MM.1S (cell line): Measurements from ENCODE around the gene USP17L30.
"Not testable (repeated sequence)": the region's sequence is repeated elsewhere in the genome, so short reads cannot be mapped to it uniquely, and the experiment has no call there.

Experiments
- DNase-seq: peaks from one replicate; pipeline ENCODE4 v3.0.0-alpha.2; 2015
- H2AFZ ChIP-seq: fragments of 300-600 bp; sonication (generic); 2 replicates; pipeline ENCODE4 v1.6.0; 2016; ENCODE audit warnings: antibody characterized with exemption, low read length
- H3F3A ChIP-seq: fragments of 300-600 bp; sonication (generic); 2 replicates; pipeline ENCODE4 v1.6.1; 2016; ENCODE audit warnings: mild to moderate bottlenecking, antibody characterized with exemption, low read length, moderate library complexity, mixed read lengths; ENCODE audit not compliant: insufficient read depth
- H3K27ac ChIP-seq: fragments of 300-600 bp; sonication (generic); 2 replicates; pipeline ENCODE4 v1.5.1; 2016; ENCODE audit warnings: mild to moderate bottlenecking, low read length
- H3K27me3 ChIP-seq: fragments of 300-600 bp; sonication (generic); replicated peaks from 2 replicates; pipeline ENCODE4 v1.6.0; 2016; ENCODE audit warnings: low read length; ENCODE audit not compliant: insufficient read depth
- H3K36me3 ChIP-seq: fragments of 300-600 bp; sonication (generic); replicated peaks from 2 replicates; pipeline ENCODE4 v1.6.1; 2016; ENCODE audit warnings: mild to moderate bottlenecking, low read length, mixed read lengths; ENCODE audit not compliant: insufficient read depth
- H3K4me1 ChIP-seq: fragments of 300-600 bp; sonication (generic); 2 replicates; pipeline ENCODE4 v1.6.1; 2016; ENCODE audit warnings: low read length, mixed read lengths
- H3K4me2 ChIP-seq: fragments of 300-600 bp; sonication (generic); 2 replicates; pipeline ENCODE4 v1.6.0; 2016; ENCODE audit warnings: low read depth, low read length
- H3K4me3 ChIP-seq: fragments of 300-600 bp; sonication (generic); 2 replicates; pipeline ENCODE4 v1.5.1; 2016; ENCODE audit warnings: low read length, mixed read lengths
- H3K79me2 ChIP-seq: fragments of 300-600 bp; sonication (generic); 2 replicates; pipeline ENCODE4 v1.6.1; 2016; ENCODE audit warnings: mixed run types, low read length, mixed read lengths
- H3K9ac ChIP-seq: fragments of 300-600 bp; sonication (generic); 2 replicates; pipeline ENCODE4 v1.6.1; 2016; ENCODE audit warnings: low read length, mixed read lengths
- H3K9me2 ChIP-seq: fragments of 300-600 bp; sonication (generic); replicated peaks from 2 replicates; pipeline ENCODE4 v1.6.1; 2016; ENCODE audit warnings: mild to moderate bottlenecking, low read length, mixed read lengths; ENCODE audit not compliant: insufficient read depth
- H3K9me3 ChIP-seq: fragments of 300-600 bp; sonication (generic); replicated peaks from 2 replicates; pipeline ENCODE4 v1.6.1; 2016; ENCODE audit warnings: mild to moderate bottlenecking, low read length, mixed read lengths; ENCODE audit not compliant: insufficient read depth
- H4K20me1 ChIP-seq: fragments of 300-600 bp; sonication (generic); 2 replicates; pipeline ENCODE4 v1.6.1; 2016; ENCODE audit warnings: mild to moderate bottlenecking, low read length, moderate library complexity, mixed read lengths; ENCODE audit not compliant: insufficient read depth

The USP17L30 gene

GRCh38 chr4:9362829-9363228 lies at the start of gene USP17L30:
USP17L30 (plus strand) TSS chr4:9363129; CDS start chr4:9363129, 0 bp downstream.
- not testable (repeated sequence) for H3K9me2 ChIP-seq, H3K4me2 ChIP-seq, H3K4me3 ChIP-seq, H3K27ac ChIP-seq, H3K79me2 ChIP-seq, H3F3A ChIP-seq, H3K4me1 ChIP-seq, H4K20me1 ChIP-seq, DNase-seq, H3K36me3 ChIP-seq, H3K27me3 ChIP-seq, H3K9ac ChIP-seq, H2AFZ ChIP-seq, H3K9me3 ChIP-seq

- H3K9ac ChIP-seq, H3K4me1 ChIP-seq, DNase-seq, H3K79me2 ChIP-seq, H2AFZ ChIP-seq, H4K20me1 ChIP-seq, H3K9me3 ChIP-seq, H3K36me3 ChIP-seq, H3K4me2 ChIP-seq, H3K27me3 ChIP-seq, H3K27ac ChIP-seq, H3K4me3 ChIP-seq, H3F3A ChIP-seq, H3K9me2 ChIP-seq: not testable (repeated sequence)
Observed at GRCh38 chr4:9324191-9324590, 38.7 kb upstream of the USP17L30 start.

- not testable (repeated sequence) for H3F3A ChIP-seq, H3K4me1 ChIP-seq, H3K9me3 ChIP-seq, H3K27me3 ChIP-seq, H3K9ac ChIP-seq, H3K27ac ChIP-seq, H3K79me2 ChIP-seq, H4K20me1 ChIP-seq, H2AFZ ChIP-seq, H3K4me2 ChIP-seq, DNase-seq, H3K9me2 ChIP-seq, H3K4me3 ChIP-seq, H3K36me3 ChIP-seq
Observed at GRCh38 chr4:9324865-9325264, 38.1 kb upstream of the USP17L30 start, which contains the start of gene USP17L24. USP17L24 (plus strand) TSS chr4:9325165; CDS start chr4:9325165, 0 bp downstream.

- H3F3A ChIP-seq, H3K9ac ChIP-seq, H3K4me2 ChIP-seq, H2AFZ ChIP-seq, H4K20me1 ChIP-seq, H3K9me3 ChIP-seq, H3K79me2 ChIP-seq, H3K27ac ChIP-seq, DNase-seq, H3K9me2 ChIP-seq, H3K36me3 ChIP-seq, H3K4me3 ChIP-seq, H3K4me1 ChIP-seq, H3K27me3 ChIP-seq: not testable (repeated sequence)
Observed at GRCh38 chr4:9329611-9330010, 33.3 kb upstream of the USP17L30 start, which contains the start of gene USP17L25. USP17L25 (plus strand) TSS chr4:9329911; CDS start chr4:9329911, 0 bp downstream.

GRCh38 chr4:9334358-9334757 lies 28.6 kb upstream of the USP17L30 start, which contains the start of gene USP17L26:
USP17L26 (plus strand) TSS chr4:9334658; CDS start chr4:9334658, 0 bp downstream.
- H3K4me1 ChIP-seq, H3K9me3 ChIP-seq, DNase-seq, H3K9me2 ChIP-seq, H3K36me3 ChIP-seq, H4K20me1 ChIP-seq, H3K4me2 ChIP-seq, H3K79me2 ChIP-seq, H3K27ac ChIP-seq, H3K27me3 ChIP-seq, H3K9ac ChIP-seq, H3K4me3 ChIP-seq, H3F3A ChIP-seq, H2AFZ ChIP-seq: not testable (repeated sequence)

- H3F3A ChIP-seq, H3K9ac ChIP-seq, H4K20me1 ChIP-seq, H2AFZ ChIP-seq, H3K4me2 ChIP-seq, H3K9me3 ChIP-seq, H3K36me3 ChIP-seq, H3K27me3 ChIP-seq, H3K27ac ChIP-seq, H3K79me2 ChIP-seq, H3K9me2 ChIP-seq, H3K4me3 ChIP-seq, H3K4me1 ChIP-seq, DNase-seq: not testable (repeated sequence)
Observed at GRCh38 chr4:9339103-9339502, 23.8 kb upstream of the USP17L30 start, which contains the start of gene USP17L5. USP17L5 (plus strand) TSS chr4:9339403; CDS start chr4:9339403, 0 bp downstream.

GRCh38 chr4:9343848-9344247 lies 19.1 kb upstream of the USP17L30 start, which contains the start of gene USP17L27:
USP17L27 (plus strand) TSS chr4:9344148; CDS start chr4:9344148, 0 bp downstream.
- H3K9me3 ChIP-seq, H3K9me2 ChIP-seq, H3F3A ChIP-seq, H2AFZ ChIP-seq, H3K4me2 ChIP-seq, H3K4me3 ChIP-seq, H3K27me3 ChIP-seq, H4K20me1 ChIP-seq, H3K27ac ChIP-seq, H3K9ac ChIP-seq, H3K4me1 ChIP-seq, H3K36me3 ChIP-seq, H3K79me2 ChIP-seq, DNase-seq: not testable (repeated sequence)

- H3K9me2 ChIP-seq, DNase-seq, H3K27me3 ChIP-seq, H3K9me3 ChIP-seq, H3K79me2 ChIP-seq, H3K27ac ChIP-seq, H3K4me3 ChIP-seq, H3K4me2 ChIP-seq, H4K20me1 ChIP-seq, H3K4me1 ChIP-seq, H2AFZ ChIP-seq, H3F3A ChIP-seq, H3K9ac ChIP-seq, H3K36me3 ChIP-seq: not testable (repeated sequence)
Observed at GRCh38 chr4:9348593-9348992, 14.3 kb upstream of the USP17L30 start, which contains the start of gene USP17L28. USP17L28 (plus strand) TSS chr4:9348893; CDS start chr4:9348893, 0 bp downstream.
